Measurements from ENCODE around the gene TMEM132E. TPM values are rescaled to one million over a fixed set of nuclear protein-coding genes. Genes with fewer than 3 reads are reported as not detected.

Gene TMEM132E
- total and polyA plus RNA-seq, 2 of the 8 experiments (the other 6 are each of a cell fraction or from before 2014, with no cell fraction given), result 0.45 to 0.60 TPM

GRCh38 chr17:34617398-34617797 is 38.0 kb downstream of the TMEM132E start (continued):
- TF ChIP-seq CHD7 (IDR thresholded peaks at IDR 0.05; ENCODE audit: insufficient replicate concordance, low read length), result no peak
- TF ChIP-seq, protein P1, sequence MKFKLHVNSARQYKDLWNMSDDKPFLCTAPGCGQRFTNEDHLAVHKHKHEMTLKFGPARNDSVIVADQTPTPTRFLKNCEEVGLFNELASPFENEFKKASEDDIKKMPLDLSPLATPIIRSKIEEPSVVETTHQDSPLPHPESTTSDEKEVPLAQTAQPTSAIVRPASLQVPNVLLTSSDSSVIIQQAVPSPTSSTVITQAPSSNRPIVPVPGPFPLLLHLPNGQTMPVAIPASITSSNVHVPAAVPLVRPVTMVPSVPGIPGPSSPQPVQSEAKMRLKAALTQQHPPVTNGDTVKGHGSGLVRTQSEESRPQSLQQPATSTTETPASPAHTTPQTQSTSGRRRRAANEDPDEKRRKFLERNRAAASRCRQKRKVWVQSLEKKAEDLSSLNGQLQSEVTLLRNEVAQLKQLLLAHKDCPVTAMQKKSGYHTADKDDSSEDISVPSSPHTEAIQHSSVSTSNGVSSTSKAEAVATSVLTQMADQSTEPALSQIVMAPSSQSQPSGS (IDR thresholded peaks at IDR 0.05; ENCODE audit: low read length), result no peak

Data from H1 (cell line).